H1 (cell line): Measurements from ENCODE around the gene RIBC1. TPM values are rescaled to one million over a fixed set of nuclear protein-coding genes. Genes with fewer than 3 reads are reported as not detected.

Experiments
- EP300 ChIP-seq, 2 experiments: IDR thresholded peaks; 1 replicate in 1 of 2; 2 replicates in 1 of 2; pipeline ENCODE4 v1.6.1; 2011 to 2012; ENCODE audit warnings: low read depth in 2 of 2, low read length in 2 of 2, mild to moderate bottlenecking in 2 of 2, borderline replicate concordance in 1 of 2, inconsistent platforms in 1 of 2, moderate library complexity in 1 of 2
- JUND ChIP-seq: IDR thresholded peaks from 2 replicates; pipeline ENCODE4 v1.6.1; 2011; ENCODE audit warnings: mild to moderate bottlenecking, improper control_type of control experiment, low read length
- RFX5 ChIP-seq: IDR thresholded peaks from 2 replicates; pipeline ENCODE4 v1.6.1; 2011; ENCODE audit warnings: low read depth, low read length, improper control_type of control experiment, borderline replicate concordance
- SRF ChIP-seq: IDR thresholded peaks from 2 replicates; pipeline ENCODE4 v1.6.1; 2011; ENCODE audit warnings: mild to moderate bottlenecking, low read depth, low read length, moderate library complexity
- polyA plus RNA-seq, 7 experiments: library from polyadenylated mRNA; depleted of rRNA in 3 of 7; stranded (reverse) in 5 of 7; unstranded in 2 of 7; fragments of >200 nt in 5 of 7; fragments of 200-250 nt in 2 of 7; gene quantifications; 1 replicate in 5 of 7; 2 replicates in 1 of 7; 4 replicates in 1 of 7; pipeline versions ENCODE4 v1.2.1 to v1.2.3, GENCODE V29; 2011 to 2013; ENCODE audit warnings: missing spikeins in 2 of 7, mixed read lengths in 2 of 7
- total RNA-seq: library from RNA; stranded (reverse); fragmentation: NEBNext Ultra II Directional; extraction: Animal tissue kit (Norgen Biotek cat#: 25700); gene quantifications from 2 replicates; pipeline ENCODE4 v1.2.1, GENCODE V29; 2021
- TF ChIP-seq, protein P1 (sequence below): fragments of 300-600 bp; sonication (generic); IDR thresholded peaks from 2 replicates; pipeline ENCODE4 v1.7.1; 2012; ENCODE audit warnings: low read length, moderate library complexity, mild to moderate bottlenecking, inconsistent platforms; ENCODE audit not compliant: insufficient replicate concordance
- TF ChIP-seq, protein P2 (sequence below): IDR thresholded peaks from 2 replicates; pipeline ENCODE4 v1.6.1; 2012; ENCODE audit warnings: low read length, inconsistent platforms
- TF ChIP-seq, protein P3 (sequence below): IDR thresholded peaks from 2 replicates; pipeline ENCODE4 v1.6.1; 2011; ENCODE audit warnings: low read length, improper control_type of control experiment

The RIBC1 gene
- total and polyA plus RNA-seq, 2 of the 8 experiments (the other 6 are each of a cell fraction or from before 2014, with no cell fraction given): 0.41 to 0.97 TPM

DNA sequence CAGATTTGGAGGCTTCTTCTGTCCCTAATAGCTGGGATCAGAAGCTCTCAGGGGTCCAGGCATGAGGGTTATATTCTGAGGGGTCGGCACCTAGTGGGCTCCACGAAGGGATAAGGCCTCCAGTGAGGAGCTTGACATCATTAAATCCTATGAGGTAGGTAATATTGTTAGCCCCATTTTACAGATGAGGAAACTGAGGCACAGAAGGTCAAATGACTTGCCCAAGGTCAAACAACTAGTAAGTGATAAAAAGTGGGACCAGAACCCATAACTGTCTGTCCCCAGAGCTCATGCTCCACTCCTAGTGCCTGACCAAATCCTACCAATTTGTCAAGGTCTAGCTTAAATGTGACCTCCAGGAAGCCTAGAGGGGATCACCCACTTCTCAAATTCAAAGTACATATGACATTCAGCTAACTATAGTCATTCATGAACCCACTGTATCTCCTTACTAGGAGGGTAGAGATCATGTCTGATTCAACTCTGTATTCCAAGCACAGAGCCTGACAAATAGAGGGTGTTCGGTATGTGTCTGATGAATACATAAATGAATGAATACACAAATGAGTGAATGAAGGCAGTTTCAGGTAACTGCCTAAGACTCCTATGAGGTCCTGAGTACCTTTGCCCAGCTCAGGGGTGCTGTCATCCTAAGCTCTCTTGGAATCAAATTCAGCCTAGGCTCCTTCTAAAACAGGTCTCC lies 43.5 kb upstream of the RIBC1 start (continued):
- TF ChIP-seq, protein P1, sequence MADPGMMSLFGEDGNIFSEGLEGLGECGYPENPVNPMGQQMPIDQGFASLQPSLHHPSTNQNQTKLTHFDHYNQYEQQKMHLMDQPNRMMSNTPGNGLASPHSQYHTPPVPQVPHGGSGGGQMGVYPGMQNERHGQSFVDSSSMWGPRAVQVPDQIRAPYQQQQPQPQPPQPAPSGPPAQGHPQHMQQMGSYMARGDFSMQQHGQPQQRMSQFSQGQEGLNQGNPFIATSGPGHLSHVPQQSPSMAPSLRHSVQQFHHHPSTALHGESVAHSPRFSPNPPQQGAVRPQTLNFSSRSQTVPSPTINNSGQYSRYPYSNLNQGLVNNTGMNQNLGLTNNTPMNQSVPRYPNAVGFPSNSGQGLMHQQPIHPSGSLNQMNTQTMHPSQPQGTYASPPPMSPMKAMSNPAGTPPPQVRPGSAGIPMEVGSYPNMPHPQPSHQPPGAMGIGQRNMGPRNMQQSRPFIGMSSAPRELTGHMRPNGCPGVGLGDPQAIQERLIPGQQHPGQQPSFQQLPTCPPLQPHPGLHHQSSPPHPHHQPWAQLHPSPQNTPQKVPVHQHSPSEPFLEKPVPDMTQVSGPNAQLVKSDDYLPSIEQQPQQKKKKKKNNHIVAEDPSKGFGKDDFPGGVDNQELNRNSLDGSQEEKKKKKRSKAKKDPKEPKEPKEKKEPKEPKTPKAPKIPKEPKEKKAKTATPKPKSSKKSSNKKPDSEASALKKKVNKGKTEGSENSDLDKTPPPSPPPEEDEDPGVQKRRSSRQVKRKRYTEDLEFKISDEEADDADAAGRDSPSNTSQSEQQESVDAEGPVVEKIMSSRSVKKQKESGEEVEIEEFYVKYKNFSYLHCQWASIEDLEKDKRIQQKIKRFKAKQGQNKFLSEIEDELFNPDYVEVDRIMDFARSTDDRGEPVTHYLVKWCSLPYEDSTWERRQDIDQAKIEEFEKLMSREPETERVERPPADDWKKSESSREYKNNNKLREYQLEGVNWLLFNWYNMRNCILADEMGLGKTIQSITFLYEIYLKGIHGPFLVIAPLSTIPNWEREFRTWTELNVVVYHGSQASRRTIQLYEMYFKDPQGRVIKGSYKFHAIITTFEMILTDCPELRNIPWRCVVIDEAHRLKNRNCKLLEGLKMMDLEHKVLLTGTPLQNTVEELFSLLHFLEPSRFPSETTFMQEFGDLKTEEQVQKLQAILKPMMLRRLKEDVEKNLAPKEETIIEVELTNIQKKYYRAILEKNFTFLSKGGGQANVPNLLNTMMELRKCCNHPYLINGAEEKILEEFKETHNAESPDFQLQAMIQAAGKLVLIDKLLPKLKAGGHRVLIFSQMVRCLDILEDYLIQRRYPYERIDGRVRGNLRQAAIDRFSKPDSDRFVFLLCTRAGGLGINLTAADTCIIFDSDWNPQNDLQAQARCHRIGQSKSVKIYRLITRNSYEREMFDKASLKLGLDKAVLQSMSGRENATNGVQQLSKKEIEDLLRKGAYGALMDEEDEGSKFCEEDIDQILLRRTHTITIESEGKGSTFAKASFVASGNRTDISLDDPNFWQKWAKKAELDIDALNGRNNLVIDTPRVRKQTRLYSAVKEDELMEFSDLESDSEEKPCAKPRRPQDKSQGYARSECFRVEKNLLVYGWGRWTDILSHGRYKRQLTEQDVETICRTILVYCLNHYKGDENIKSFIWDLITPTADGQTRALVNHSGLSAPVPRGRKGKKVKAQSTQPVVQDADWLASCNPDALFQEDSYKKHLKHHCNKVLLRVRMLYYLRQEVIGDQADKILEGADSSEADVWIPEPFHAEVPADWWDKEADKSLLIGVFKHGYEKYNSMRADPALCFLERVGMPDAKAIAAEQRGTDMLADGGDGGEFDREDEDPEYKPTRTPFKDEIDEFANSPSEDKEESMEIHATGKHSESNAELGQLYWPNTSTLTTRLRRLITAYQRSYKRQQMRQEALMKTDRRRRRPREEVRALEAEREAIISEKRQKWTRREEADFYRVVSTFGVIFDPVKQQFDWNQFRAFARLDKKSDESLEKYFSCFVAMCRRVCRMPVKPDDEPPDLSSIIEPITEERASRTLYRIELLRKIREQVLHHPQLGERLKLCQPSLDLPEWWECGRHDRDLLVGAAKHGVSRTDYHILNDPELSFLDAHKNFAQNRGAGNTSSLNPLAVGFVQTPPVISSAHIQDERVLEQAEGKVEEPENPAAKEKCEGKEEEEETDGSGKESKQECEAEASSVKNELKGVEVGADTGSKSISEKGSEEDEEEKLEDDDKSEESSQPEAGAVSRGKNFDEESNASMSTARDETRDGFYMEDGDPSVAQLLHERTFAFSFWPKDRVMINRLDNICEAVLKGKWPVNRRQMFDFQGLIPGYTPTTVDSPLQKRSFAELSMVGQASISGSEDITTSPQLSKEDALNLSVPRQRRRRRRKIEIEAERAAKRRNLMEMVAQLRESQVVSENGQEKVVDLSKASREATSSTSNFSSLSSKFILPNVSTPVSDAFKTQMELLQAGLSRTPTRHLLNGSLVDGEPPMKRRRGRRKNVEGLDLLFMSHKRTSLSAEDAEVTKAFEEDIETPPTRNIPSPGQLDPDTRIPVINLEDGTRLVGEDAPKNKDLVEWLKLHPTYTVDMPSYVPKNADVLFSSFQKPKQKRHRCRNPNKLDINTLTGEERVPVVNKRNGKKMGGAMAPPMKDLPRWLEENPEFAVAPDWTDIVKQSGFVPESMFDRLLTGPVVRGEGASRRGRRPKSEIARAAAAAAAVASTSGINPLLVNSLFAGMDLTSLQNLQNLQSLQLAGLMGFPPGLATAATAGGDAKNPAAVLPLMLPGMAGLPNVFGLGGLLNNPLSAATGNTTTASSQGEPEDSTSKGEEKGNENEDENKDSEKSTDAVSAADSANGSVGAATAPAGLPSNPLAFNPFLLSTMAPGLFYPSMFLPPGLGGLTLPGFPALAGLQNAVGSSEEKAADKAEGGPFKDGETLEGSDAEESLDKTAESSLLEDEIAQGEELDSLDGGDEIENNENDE: no peak
- TF ChIP-seq, protein P2, sequence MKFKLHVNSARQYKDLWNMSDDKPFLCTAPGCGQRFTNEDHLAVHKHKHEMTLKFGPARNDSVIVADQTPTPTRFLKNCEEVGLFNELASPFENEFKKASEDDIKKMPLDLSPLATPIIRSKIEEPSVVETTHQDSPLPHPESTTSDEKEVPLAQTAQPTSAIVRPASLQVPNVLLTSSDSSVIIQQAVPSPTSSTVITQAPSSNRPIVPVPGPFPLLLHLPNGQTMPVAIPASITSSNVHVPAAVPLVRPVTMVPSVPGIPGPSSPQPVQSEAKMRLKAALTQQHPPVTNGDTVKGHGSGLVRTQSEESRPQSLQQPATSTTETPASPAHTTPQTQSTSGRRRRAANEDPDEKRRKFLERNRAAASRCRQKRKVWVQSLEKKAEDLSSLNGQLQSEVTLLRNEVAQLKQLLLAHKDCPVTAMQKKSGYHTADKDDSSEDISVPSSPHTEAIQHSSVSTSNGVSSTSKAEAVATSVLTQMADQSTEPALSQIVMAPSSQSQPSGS: no peak
- TF ChIP-seq EP300 (IDR thresholded peaks at IDR 0.05; ENCODE audit: borderline replicate concordance in 1 of 2, low read depth in 2 of 2, low read length in 2 of 2): no peak
- TF ChIP-seq, protein P3, sequence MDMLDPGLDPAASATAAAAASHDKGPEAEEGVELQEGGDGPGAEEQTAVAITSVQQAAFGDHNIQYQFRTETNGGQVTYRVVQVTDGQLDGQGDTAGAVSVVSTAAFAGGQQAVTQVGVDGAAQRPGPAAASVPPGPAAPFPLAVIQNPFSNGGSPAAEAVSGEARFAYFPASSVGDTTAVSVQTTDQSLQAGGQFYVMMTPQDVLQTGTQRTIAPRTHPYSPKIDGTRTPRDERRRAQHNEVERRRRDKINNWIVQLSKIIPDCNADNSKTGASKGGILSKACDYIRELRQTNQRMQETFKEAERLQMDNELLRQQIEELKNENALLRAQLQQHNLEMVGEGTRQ: no peak
- no peak for TF ChIP-seq JUND
- no peak for TF ChIP-seq SRF
- TF ChIP-seq RFX5: no peak
